HG03575 (cell line): ENCODE data around the gene CAMK1G.

Experiments
- ATAC-seq: cut with Tn5 transposase; IDR thresholded peaks from one replicate; pipeline ENCODE4 v1.9.1; 2021; ENCODE audit not compliant: unreplicated experiment, insufficient number of reproducible peaks, low FRiP score; ENCODE audit errors: extremely low read depth

The CAMK1G gene

DNA sequence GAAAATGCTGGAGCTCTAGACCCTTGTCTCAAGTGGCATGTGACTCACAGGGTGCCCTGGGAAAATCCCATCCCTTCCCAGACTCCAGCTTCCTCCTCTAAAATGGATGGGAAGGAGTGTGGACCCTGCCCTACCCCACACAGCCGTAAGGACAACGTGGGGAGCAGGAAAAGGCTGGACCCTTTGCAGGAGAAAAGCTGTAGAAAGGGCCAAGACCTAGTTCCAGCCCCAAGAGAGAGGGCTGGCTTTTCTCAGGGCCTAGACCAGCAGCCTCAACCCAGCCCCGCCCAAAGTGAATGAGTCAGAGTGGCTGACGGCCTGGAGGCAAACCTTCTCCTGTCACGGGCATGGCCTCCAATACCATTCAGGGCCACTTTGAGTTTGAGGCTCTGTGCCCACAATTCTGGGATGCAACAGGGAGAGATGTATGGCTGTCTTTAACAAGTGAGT, 67.6 kb downstream of the CAMK1G start:
- peak; percentile 51 for ATAC-seq

DNA sequence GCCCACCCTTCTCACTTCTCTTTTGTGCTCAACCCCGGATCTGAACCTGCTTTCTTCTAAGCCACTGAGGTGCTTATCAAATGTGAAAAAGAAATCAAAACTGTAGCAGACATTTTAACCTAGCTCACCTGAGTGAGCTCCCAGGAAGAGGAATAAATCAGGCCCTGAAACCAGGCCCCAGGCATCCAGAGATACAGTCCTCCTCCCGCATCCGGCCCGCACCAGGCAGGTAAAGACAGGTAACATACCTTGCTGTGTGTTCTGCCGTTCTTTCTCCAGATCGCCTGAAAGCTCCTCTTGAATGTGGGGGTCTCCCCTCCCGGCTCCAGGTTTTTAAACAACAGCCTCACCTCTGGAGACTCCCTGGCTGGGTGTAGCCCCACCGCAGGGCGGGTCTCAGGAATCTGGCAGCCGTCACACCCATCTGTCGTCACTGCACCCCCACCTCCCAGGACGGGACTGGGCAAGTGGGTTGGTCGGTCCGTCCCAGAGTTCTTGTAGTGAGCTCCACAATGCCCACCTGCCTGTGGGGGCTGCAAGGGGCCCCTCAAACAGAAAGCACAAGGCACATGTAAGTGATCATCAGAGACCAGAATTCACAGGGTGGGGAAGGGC, 68.7 kb downstream of the CAMK1G start, which contains the start of gene LAMB3:
LAMB3 (minus strand) TSS at position 305 of the 615 bp plus-strand sequence. CDS start 1,481 bp downstream, outside the sequence.
- no peak for ATAC-seq

DNA sequence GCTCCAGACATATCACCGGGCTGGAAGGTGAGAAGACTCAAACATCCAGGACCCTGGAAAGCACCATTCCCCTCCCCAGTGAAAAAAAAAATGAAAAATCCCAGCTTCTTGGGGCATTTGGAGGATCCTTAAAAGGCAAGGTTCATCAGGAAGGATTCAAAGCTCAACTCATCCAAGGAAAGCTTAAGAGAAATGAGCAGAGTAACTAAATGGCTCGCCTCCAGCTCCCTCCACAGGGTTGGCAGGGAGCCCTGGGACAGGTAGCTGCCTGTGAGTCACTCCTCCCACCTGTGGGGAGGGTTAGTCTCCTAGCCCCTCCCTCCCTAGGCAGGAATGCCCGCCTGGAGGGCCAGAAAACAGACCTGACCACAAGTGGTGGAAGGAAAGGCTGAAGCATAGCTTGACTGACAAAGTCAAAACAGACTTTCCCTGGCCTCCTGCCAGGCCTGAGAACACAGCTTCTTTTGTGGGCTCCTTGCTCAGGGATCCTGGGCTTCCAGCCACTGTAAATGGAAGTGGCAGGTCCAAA, 69.4 kb downstream of the CAMK1G start:
- no peak for ATAC-seq

DNA sequence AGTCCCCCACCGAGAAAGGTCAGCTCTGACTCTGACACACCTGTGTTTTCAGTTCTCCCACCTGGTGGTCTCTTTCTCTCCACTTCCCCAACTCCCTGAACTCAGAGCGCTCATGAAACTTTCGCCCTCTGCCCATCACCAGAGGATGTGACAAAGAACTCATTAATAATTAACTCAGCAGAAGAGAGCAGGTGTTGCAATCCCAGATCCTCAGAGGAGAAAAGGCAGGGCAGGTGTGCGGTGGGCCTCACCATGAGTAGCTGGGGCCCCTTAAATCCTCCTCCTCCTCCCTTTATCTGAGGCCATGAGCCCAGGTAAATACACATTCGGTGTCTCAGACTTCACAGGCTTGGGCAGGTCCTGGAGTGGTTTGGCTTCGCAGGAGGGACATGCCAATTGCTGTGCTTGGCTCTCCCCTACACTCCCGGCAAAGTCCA, 70.4 kb downstream of the CAMK1G start:
- no peak for ATAC-seq

DNA sequence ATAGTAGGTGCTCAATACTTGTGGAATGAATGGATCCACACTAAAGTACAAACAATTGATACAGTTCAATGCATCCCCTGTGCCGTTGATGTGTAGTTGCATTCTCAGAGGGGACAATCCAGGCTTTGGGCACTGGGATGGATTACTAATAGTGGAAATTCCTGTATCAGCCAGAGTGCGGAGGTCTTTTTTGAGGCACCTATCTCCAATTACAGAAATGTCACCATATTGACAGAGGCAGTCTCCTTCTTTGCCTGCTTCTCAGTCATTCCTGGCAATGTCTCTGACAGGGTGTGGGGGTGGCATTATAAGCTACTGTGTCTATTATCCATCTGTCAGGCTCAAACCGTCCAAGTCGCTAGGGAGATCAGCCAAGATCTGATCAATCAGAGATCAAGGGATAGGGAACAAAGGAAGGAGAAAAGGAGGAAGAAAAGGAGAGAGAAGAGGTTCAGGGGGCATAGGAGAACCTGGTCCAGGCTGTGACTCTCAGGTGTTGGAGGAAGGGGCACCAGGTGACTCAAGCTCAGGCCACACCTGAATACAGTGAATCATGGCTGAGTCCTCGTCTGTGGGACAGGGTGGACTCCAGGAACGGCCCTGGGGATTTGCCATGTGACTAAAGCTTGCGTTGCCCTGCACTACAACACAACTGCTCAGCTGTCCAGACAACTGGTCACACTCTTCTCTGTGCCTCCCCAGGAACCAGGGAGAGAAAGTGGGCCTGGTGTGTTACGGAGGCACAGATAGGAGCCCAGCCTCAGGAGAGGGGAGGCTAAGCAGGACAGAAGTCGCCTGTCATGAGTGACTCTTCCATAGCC, 72.1 kb downstream of the CAMK1G start:
- ATAC-seq, result no peak

DNA sequence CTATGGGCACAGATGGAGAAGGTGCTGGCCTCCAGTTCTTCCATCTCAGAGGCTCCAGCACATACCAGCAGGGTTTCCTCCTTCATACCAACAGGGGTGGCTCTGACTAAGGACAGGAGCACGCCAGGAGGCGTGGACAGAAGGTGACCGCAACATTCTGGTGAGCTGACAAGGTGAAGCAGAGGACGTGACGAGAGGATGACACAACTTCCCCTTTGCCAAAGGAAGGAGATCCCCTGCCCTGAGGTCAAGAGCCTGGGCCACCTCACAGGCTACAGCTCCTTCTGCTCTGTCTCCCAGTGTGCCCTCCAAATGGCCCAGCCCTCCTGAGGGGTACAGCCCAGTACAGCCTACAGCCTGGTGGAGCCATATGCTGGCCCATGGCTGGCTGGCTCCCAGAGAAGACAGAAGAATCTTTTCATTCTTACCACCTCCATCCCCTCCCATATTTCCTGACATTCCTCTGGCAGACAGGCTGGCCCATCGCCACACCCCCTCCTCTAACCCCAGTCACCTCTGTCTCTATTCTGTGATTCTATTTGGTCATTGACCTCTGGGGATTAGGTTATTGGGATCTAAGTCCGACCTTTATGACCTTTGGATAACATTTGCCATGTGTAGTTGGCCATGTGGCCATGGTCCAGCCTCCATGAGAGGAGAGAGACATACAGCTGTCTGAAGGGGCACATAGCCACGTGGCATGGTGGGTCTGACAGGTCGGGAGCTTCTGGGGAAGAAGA, 73.8 kb downstream of the CAMK1G start:
- no peak for ATAC-seq

DNA sequence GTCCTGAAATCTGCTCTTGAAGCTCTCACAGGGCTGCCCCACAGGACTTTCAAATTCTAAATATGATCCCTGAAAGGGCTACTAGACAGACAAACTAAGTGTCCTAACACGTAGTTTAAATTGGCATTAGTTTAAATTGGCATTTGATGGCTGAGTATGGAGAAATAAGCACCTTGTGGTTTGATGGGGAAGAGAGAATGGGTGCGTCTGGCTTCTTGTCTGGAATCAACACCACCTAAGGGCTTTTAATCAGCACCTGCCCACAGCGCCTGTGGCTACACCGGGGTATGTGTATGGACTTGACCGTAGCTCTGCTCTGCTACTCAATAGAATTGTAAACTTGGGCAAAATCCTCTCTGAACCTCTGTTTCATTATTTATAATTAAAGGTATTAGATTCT, 74.4 kb downstream of the CAMK1G start:
- ATAC-seq, result no peak

DNA sequence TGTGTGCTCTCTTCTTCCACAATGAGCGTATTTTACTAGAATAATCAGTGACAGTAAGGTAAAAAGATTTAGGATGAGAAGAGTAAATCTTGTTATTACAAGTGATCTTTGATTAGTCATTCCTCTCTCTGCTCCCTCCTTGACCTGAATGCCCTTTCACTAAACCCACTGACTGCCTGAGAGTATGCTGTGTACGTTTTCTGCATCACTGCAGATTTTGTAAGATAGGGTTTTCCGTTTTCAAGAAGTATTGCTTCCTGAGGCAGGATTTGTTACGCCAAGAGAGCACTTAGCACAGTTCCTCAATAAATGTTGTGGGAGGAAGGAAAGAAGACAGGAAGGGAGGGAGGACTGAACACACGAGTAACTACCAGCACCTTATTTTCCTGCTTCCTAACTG, 76.4 kb downstream of the CAMK1G start:
- peak; percentile 90 for ATAC-seq

DNA sequence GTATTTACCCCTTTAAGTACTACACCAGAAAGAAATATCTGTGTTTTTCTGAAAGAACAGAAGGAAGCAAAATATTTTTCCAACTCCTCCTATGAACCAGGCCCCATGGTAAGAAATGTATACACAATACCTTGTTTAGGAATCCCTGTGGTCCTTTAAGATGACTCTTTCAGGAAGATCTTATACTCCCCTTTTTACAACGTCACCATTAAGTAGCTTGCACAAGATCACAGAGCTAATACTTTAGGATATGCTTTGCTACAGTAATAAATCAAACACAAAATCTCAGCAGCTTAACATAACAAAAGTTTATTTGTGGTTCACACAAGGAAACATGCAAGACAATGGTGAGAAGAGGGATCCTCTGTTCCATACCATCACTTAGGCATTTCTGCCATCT, 77.6 kb downstream of the CAMK1G start:
- ATAC-seq, result no peak

DNA sequence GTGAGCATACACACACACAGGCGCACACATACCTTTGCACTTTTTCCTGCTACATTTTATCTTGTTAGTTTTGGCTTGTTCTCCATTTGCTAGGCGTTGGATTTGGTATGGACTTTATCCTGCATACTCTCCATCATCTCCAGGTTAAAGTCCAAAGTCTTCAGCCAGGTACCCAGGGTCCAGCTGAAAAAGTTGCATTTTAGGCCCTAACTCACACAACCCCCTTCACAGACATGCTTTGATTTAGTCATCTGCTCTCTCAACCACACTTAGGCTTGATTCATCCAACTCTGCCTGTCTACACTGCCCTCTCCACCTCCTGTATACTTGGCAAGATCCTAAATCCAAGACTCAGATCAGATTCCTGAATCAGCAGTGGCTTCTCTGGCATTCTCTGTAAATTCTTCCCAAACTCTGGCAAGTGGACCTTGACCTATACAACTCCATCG, 79.4 kb downstream of the CAMK1G start:
- no peak for ATAC-seq
